Dedifferentiated amniotic fluid mesenchymal stem cell (primary cell): ENCODE data around the gene KRTAP10-12.

Experiments used
- DNase-seq: peaks from one replicate; pipeline ENCODE4 v3.0.0-alpha.2; 2016; ENCODE audit errors: extremely low spot score

The KRTAP10-12 gene

DNA sequence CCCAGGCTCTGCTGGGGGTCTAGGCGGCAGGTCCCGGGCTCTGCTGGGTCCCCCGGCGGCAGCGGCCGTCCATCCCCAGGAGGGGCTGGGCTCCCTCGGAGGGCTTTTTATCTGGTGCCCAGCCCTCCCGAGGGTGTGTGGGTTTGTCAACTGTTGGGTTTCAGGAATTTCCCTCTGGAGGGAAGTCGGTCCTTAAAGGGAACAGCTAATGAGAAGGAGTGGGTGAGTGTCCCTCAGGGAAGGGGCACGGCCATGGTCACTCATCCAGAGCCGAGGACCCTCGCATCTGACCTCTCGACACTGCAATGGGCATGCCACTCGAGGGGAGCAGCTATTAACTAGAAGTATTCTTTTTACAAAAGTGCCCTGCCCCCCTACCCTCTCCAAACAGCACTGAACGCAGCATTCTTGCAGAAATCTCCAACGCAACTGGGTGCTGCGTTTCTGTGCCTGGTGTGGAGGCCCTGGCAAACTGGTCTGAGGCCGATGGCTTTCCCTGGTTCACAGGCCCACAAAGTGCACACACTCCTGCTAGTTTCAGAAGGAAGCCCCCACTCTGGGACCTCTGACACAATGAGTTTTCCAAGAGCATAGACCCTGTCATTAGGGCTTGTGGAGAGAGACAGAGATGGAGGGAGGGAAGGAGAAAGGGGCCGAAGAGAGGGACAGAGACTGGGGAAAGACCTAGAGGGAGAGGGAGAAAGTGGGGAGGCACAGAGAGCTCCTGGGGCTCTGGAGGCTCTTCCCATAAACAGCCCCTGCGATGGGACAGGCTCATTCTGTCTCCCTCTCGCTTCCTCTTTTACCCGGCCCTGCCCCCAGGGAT is 15.4 kb downstream of the KRTAP10-12 start:
- no peak for DNase-seq

DNA sequence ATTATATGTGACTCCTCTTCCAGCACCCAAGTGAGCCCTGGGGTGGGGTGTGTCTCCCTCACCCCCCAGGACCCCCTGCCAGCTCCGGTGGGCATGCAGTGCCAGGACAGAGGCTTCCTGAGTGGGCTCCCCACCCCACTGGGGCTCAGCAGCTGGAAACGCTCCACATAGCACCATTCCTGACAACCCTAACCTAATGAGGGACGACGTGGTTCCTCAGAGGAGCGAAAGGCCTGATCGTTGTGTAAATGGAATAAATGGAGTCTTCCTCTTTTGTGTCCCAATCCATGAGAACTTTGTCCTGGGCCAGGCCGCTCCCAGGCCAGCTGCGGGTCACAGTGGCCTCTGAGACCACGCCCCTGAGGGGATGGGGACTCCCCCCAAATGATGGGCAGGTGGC is 16.2 kb downstream of the KRTAP10-12 start:
- DNase-seq: no peak

DNA sequence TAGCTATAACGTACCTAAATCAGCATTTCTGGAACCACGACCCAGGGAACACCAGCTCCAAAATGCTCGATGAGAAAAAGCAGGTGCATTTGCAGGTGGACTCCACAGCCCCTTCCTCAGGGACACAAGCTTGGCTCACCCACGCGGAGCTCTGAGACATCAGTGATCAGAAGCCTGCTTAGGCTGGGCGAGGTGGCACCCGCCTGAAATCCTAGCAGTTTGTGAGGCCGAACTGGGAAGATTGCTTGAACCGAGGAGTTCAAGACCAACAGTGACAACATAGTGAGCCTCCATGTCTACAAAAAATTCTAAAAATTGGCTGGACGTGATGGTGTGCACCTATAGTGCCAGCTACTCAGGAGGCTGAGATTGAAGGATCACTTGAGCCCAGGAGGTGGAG is 16.9 kb downstream of the KRTAP10-12 start:
- no peak for DNase-seq

DNA sequence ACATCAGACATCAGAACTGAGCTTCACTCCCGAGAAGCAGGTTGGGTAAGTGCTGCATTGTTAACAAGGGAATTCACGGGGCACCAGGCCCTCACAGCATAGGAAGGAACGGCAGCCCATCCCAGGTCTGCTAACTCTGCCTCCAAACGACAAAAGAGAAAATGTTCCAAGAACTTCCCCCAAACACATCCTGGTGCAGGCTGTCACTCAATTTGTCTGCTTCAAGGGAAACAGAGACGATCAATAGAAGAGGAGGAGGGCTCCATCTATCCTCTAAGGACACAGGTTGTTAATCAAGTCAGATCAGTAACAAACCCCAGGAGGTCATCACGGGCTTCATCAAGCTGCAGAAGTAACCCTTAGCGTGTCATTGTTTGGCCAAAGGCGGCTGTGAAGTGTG is 17.9 kb downstream of the KRTAP10-12 start:
- no peak for DNase-seq

DNA sequence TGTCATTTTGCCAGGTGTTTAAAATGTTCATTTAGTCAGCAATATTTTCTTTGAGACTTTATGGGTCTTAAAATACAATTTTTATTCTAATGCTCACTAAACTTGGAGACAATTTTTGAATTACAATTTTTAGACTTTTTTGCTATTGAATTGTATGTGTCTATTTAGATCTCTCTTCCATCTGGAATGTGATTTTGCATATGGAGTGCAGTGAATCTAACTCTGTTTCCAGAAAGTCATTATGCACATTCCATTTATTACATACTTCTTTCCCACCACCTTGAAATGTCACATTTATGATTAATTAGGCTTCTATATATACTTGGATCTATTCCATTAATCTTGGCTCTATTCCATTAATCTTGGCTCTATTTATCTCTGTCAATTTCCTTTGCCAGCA is 20.0 kb downstream of the KRTAP10-12 start:
- no peak for DNase-seq

DNA sequence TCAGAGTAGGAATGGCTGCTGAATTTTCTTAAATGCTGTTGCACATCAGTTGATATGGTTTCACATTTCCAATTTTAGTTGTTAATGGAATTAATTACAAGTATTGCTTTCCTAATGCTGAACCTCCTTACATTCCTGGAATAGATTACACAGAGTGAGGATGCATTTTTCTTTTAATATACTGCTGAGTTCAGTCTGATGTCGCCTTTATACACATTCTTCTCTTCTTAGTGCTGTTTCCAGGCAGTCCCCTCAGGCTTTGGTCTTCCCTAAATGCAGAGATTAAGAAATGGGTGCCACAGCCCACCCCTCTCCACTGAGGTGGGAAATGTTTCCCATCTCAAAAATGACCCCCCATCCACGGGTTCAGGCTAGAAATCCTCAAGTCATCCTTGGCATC is 21.1 kb downstream of the KRTAP10-12 start:
- no peak for DNase-seq

DNA sequence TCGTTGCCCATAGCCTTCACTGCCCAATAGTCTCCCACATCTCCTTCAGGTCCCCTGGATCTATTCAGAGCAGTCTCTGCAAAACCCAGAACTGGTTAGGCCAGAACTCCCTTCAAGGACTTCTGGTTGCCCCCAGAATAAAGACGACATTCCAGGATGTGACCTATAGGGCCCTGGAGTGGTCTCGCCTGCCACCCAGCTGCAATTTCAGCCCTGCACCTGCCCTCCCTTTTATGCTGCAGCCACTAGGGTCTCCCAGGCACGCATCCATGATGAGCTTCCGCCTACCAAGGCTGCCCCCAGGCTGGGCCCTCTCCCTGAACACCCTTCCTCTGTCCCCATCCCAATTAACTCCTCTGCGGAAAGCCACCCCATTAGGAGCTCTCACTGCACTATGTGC is 21.6 kb downstream of the KRTAP10-12 start:
- DNase-seq: no peak

DNA sequence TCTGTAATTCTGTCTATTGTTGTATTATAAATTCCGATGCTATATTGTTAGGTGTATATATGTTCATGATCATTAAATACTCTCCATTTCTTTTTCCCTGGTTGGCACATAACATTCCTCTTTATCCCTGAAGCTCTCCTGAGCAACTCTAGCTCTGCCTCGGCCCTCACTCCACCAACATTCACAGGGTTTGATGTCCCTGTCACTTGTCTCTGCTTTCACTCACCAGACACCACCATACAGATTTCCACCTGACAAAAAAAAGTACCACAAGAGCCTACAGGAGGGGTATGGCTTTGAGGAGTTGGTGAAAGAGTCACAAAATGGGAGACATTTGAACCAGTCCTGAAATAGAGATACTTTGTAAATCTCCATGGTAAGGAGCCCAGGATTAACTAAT is 23.2 kb downstream of the KRTAP10-12 start:
- DNase-seq: no peak

DNA sequence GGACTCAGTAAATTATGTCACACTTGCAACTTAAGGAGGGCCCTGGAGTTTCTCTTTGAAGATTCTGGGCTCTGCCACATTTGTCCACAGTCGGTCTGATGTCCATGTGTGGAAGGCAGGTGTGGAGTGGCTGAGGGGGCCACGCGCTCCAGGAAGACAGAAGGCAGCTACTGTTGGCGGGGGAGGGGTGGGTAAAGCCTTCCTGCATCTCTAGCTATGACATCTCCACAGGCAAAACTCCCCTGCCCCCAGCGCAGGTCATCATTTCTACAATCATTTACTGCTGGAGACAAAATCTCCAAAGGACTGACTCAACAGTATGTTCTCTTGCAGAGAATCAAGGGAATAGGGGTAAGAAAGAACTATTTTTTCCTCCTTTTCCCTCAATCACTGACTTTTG is 25.8 kb downstream of the KRTAP10-12 start:
- DNase-seq: no peak

DNA sequence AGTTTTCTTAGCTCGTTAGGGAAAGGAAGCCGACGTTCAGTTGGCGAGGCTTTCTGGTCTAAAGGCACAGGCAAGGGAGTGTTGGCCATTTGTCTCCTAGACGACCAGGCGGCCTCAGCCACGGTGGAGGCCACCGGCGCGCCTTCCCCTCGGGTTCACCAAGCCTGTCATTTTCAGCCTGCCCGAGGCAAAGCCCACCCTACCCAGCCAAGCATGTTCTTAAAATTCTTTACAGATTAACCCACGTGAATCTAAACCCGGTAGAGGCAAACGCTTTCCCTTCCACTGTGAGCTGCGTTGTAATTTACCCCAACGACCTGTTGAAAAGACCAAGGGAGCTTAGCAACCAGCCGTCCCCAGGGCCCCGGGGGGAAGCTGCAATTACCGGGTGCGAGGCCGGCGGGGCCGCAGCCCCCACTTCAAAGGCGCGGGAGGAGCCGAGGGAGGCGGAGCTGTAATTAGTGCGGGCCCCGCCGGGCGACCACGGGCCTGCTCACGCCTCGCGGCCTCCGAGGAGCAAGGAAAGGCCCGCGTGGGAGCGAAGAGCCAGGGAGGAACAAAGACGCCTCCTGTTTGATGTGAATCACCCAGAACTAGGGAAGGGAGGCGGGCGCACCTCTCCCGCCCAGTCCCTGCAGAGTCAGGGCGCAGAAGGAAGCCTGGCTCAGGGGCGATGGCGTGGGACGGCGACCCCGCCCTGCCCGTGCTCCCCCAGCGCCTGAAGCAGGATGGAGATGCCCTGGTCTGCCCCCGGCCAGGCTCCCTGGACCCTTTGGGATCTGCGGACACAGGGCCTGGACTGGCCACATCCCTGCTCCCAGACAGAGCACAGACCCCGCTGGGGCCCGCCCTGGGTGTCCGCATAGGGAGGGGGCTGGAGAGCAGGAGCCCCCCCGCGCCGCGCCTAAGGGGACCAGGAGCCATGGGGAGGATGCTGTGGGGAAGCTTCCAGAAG is 26.5 kb downstream of the KRTAP10-12 start:
- no peak for DNase-seq

DNA sequence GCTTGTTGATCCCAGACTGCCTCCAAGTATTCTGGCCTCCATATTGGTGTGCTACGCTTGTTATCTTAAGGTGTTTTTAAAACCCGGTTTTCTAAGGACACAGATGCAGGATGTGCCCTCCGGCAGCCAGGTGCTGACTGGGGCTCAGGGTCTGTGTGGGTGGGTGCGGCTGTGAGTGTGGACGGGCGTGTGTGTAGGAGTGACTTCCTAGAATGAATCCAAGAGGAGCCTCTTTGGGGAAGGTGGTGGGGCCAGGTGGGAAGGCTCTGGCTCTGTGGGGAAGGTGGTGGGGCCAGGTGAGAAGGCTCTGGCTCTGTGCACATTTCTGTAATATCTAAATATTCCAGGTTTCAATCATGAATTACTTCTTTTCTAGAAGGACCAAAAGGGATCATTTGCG is 27.2 kb downstream of the KRTAP10-12 start:
- DNase-seq: no peak

DNA sequence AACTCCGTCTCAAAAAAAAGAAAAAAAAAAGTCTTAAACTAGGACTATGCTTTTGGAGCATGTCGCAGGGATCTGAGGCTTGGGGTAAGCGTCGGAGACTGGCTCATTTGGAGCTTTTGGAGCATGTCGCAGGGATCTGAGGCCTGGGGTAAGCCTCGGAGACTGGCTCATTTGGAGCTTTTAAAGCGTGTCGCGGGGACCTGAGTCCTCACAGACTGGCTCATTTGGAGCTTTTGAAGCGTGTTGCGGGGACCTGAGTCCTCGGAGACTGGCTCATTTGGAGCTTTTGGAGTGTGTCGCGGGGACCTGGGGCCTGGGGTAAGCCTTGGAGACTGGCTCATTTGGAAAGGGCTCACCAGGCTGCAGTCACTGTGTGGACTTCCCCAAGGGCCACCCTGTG is 28.0 kb downstream of the KRTAP10-12 start:
- DNase-seq: no peak

DNA sequence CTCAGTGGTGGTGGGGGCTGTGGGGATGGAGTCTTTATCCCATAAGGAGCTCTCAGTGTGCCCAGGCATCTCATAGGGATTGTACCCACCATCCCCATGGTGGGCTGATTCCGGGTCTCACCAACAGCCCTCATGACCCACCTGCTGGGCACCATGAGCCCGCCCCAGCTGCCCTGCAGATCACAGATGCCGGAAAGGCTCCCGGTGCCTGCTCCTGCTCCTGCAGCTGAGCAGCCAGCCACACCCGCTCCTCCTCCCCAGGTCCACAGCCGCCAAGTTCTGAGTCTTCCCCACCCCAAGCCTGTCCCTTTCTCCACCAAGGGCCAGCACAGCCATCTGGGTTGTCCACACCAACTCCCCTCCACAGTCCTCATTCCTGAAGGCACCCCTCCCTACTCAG is 29.9 kb downstream of the KRTAP10-12 start:
- DNase-seq: no peak

DNA sequence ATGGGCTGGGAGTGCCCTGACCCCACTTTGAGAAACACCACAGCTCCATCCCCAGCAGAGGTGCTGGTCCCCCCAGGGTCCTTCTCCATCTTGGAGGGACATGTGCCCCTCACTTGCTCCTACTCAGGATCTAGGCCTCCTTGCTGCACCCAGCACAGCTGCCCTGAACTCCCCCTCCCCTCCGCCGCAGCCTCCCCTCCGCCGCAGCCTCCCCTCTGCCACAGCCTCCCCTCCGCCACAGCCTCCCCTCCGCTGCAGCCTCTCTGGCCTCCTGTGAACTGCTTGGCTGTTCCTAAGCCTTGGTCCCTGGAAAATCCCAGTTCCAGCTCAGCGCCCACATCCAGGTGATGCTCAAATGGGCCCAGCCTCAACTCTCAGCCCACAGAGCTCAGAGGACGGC is 30.3 kb downstream of the KRTAP10-12 start:
- no peak for DNase-seq

DNA sequence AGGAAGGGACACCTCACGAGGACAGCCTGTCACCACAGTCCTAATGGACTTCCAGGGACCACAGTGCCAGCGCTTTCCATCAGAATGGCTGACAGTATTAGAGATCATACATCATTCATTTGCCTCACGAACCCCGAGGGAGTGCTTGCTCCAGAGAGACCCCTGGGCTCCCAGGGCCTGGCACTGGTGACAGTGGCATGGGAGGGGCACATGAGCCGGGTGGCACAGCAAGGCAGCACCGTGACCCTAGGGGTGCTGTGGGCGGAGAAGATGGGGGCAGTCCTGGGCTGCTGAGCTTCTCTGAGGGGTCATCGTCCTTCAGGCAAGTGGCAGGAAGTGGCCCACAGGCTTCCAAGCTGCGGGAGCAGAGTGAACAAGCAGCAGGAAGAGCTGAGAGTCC is 30.8 kb downstream of the KRTAP10-12 start:
- no peak for DNase-seq

DNA sequence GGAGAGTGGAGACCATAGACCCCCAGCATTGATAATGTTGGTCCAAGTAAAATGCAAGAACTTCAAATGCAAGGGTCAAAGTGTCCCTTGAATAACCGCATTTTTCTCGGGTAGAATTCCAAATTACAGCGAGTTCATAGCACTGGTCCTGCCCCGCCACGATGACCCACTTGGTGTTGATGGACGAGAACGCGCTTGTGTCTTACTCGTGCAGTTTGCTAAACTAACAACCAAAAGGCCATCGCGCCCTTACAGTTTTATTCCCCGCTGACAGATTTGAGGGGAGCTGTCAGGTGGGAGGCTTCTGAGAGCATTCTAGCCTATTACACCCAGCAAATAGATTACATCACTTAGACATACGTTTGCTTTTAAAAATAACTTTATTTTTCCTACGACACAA is 31.7 kb downstream of the KRTAP10-12 start:
- no peak for DNase-seq

DNA sequence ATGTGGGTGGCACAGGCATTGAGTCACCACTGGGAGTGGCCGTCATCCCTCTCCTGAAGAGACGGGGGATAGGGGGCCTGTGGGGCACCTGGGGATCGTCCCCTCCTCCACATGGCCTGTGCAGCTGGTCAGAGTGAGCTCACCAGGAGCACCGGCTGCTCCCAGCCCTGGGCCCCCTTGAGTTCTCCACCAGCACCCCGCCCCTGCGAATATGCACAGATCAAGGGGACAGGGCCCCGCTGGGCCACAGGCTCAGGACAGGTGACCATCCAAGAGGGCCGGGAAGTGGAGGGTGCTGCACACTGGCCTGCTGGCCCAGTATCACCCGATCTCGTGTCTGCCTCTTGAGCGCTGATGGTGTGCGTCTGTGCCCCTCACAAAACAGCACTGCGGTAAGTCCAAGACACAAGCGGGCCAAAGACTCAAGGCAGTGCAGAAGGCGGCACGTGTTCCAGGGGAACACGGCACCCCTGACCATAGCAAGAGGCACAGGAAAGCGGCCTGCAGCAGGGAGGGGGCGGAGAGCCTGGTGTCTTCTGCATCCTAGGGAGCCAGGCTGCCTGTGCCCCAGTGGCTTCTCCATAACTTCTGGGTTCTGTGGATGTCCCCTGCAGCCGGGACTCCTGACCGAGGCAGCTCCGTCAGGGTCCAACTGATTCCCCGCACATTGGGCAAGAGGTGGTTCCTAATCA is 32.5 kb downstream of the KRTAP10-12 start:
- no peak for DNase-seq

DNA sequence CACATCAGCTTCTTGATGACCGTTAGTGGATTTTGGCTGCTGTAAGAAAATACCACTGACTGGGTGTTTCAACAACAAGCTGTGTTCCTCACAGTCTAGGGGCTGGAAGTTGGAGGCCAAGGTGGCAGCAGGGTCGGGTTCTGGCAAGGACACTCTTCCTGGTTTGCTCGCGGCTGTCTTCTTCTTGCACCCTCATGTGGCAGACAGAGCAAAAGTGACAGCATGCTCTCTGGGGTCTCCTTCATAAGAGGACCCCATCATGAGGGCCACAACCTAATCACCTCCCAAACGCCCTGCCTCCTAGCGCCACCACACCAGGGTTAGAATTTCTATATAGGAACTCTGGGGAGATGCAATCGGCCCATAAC is 33.0 kb downstream of the KRTAP10-12 start:
- DNase-seq: no peak

DNA sequence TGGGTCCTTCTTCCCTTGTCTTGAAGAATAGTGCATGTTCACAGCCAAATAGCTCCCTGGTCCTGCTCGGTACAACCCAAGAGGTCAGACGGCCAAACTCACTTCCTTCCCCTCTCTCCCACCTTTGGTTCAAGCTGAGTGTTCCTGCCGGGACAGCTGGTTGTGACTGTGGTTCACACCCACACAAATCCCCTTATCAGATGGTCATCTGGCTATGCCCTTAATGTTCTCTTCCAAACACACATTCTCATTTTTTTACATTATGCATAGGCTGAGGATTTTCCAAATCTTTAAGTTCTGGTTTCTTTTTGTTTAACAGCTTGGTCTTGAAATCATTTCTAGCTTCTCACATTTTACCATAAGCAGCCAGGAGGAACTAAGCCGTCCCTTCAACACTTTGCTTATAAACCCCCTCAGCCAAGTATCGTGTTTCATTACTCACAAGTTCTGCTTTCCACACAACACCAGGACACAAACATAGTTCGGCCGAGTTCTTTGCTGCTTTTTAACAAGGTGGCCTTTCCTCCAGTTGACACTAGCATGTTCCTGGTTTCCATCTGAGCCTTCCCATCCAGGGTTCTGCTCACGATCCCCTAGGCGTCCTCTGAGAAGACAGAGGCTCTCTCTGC is 34.1 kb downstream of the KRTAP10-12 start:
- DNase-seq: no peak

DNA sequence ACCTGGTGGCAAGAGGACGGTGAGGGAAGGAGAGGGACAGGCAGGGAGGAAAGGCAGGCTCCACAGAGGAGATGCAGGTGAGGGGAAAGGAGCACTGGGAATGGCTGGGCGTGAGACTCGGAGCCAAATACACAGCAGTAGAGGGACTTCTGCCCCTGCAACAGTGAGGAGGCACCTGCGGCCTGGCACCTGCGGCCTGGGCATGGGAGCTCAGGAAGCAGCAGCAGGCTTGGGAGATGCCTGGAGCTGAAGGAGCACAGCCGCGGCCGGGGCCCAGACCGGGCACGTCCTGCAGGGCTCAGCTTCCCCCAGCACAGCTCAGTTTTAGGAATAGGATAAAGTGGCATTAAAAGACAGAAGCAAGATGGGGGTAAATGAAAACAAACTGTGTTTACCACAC is 35.3 kb downstream of the KRTAP10-12 start:
- DNase-seq: no peak

DNA sequence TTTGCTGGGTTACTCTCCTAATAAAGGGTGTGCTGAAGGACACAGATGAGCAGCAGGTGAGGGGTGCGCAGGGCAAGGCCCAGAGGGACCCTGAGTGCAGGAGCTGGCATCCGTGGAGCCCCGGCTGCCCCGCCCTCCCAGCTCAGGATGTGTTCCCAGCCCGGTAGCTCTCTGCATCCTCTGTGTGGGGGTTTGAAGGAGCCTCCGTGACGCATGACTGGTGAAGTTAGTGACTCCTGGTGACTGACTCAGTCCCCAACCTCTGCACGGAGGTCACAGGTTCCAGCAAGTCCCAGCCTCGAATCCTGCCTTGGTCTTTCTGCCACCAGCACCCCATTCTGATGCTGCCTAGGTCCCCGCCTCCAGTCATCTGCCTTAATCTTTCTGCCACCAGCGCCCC is 36.0 kb downstream of the KRTAP10-12 start:
- no peak for DNase-seq
